ENCODE data around the gene ASTN1. TPM values are rescaled to one million over a fixed set of nuclear protein-coding genes. Genes with fewer than 3 reads are reported as not detected.
A peak's percentile ranks its signal among the peaks of the same experiment; 100 is the strongest.

Gene ASTN1
- total RNA-seq, 2 donors from 2014 or later = 0.23 to 0.62 TPM

DNA sequence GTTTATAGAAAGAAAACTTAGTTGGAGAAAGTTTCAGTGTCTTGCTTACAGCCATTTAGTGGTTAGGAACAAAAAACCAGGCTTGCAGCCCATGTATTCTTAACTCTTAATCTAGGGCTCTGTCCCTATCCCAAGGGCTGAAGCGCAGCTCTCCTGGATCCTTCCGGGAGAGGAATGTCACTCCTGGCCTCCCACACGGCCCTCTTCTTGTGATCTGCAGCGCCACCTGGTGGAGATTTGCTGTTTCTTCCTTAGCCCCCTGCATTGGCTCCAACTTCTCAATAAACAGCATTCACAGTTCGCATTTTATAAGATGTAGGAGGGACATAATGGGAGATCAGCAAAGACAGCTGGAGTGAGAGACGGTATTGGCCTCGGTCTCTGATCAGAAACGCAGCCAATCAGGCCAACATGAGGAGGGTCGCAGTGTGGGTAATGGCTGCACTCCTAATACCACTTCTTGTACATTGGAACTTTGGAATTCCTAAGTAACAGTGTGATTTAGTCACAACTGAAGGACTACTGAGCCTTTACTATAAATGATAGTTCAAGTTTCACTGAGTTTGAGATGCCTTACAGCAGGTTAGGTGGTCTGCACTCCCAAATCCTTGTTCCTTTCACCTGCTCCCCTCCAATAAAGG lies 283.4 kb downstream of the ASTN1 start:
- Histone ChIP-seq H3K4me1 (replicated peaks) (no peaks in the 10 kb centered on the region), H3K36me3 (no peaks in the 10 kb centered on the region), H3K27me3 (replicated peaks; ENCODE audit: insufficient read depth) (no peaks in the 10 kb centered on the region), H3K9me3 (no peaks in the 10 kb centered on the region), H3K4me3 (no peak overlapping the region), H3K27ac (no peak overlapping the region)
- intact Hi-C loops (cut with DNase I) = loop anchor here (5.0 kb wide), 1 partner anchor 324 kb away; no protein-coding TSS in a partner anchor
- 12% methylated on average over 9 of the region's 9 CpGs for WGBS
- peak; percentile 55 for DNase-seq (ENCODE audit: low spot score)
- TF ChIP-seq, protein P1, sequence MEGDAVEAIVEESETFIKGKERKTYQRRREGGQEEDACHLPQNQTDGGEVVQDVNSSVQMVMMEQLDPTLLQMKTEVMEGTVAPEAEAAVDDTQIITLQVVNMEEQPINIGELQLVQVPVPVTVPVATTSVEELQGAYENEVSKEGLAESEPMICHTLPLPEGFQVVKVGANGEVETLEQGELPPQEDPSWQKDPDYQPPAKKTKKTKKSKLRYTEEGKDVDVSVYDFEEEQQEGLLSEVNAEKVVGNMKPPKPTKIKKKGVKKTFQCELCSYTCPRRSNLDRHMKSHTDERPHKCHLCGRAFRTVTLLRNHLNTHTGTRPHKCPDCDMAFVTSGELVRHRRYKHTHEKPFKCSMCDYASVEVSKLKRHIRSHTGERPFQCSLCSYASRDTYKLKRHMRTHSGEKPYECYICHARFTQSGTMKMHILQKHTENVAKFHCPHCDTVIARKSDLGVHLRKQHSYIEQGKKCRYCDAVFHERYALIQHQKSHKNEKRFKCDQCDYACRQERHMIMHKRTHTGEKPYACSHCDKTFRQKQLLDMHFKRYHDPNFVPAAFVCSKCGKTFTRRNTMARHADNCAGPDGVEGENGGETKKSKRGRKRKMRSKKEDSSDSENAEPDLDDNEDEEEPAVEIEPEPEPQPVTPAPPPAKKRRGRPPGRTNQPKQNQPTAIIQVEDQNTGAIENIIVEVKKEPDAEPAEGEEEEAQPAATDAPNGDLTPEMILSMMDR (IDR thresholded peaks at IDR 0.05) = peak; percentile 54 to 86 (median 70)
- no peak for TF ChIP-seq POLR2A (IDR thresholded peaks at IDR 0.05)

DNA sequence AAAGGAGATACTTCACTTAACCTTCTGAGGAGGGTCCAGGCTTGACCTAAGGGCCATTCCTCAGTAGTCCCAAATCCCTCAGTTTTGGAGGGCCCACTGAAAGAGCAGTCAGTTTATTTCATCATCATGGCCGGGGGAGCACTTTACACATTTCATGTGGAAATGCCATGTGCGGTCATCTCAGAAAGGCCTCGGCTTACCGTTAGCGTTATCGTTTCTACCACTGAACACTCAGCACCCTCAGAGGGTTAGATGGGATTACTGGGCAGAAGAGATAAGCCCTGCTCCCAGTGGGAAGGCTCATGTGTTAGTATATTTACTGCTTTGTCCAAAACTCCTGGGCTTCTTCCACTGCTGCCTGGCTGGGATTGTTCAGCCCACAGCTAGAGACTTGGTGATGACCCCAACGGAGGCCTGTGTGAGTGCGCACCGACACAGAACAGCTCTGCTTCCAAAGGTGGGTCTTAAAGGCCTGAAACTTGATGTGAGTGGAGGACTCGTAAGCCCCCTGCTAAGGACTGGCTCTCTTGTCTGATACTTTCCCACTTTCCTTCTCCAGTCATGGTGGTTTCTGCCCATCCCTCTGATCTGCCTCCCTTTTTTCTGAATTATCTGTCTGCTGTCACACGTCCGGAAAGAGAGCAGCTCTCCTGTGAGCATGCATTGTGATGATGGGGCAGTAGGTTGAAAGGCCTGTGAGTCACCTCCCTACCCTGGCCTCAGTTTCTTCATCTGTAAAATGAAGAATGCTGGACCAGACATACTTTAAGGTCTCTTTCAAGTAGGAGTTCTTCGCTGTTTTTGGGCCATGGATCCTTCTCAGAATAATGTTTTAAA lies 284.5 kb downstream of the ASTN1 start:
- intact Hi-C loops (cut with DNase I) = loop anchor here (5.0 kb wide), 1 partner anchor 323 kb away; no protein-coding TSS in a partner anchor
- no peaks in the 10 kb centered on the region for H3K4me1 ChIP-seq (replicated peaks)
- H3K27me3 ChIP-seq (replicated peaks; ENCODE audit: insufficient read depth) = no peaks in the 10 kb centered on the region
- TF ChIP-seq POLR2A (IDR thresholded peaks at IDR 0.05) (no peak), POLR2AphosphoS5 (IDR thresholded peaks at IDR 0.05) (no peak)
- TF ChIP-seq, protein P1 (IDR thresholded peaks at IDR 0.05) = no peak
- WGBS = 92% methylated on average over 13 of the region's 13 CpGs
- H3K27ac ChIP-seq = no peak overlapping the region
- no peaks in the 10 kb centered on the region for H3K9me3 ChIP-seq
- DNase-seq (ENCODE audit: low spot score) = no peak
- H3K36me3 ChIP-seq = no peaks in the 10 kb centered on the region
- no peak overlapping the region for H3K4me3 ChIP-seq

- intact Hi-C loops (cut with DNase I) = no loop called here
- Histone ChIP-seq H3K36me3 (no peaks in the 10 kb centered on the region), H3K27ac (no peak overlapping the region), H3K4me1 (replicated peaks) (no peaks in the 10 kb centered on the region), H3K4me3 (no peak overlapping the region), H3K9me3 (no peaks in the 10 kb centered on the region), H3K27me3 (replicated peaks; ENCODE audit: insufficient read depth) (no peaks in the 10 kb centered on the region)
- WGBS = 83% methylated on average over 12 of the region's 12 CpGs
- no peak for DNase-seq (ENCODE audit: low spot score)
- TF ChIP-seq, protein P1 (IDR thresholded peaks at IDR 0.05) = no peak
- TF ChIP-seq POLR2AphosphoS5 (IDR thresholded peaks at IDR 0.05) (no peak), POLR2A (IDR thresholded peaks at IDR 0.05) (no peak)
Observed at GRCh38 chr1:176878750-176879536, 285.6 kb downstream of the ASTN1 start.

DNA sequence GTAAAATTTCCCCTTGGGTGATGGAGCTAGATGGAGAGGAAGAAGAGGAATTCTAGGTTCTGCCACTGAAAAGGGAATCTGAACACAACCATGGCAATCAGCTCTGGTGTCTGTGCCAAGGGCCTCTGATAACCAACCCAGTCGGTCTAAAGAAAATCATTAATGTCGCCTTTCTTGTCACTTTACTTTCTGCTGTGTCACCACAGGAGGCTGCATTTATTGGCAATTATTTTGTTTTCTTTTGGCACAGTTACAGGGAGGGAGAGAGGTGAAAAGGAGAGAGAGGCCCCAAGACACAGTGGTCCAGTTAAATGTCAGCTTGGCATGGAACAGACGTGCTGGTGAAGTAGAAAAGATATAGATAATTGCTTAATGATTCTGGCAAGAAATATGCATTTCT lies 287.0 kb downstream of the ASTN1 start:
- no peak for DNase-seq (ENCODE audit: low spot score)
- H3K4me3 ChIP-seq = no peak overlapping the region
- no peak overlapping the region for H3K27ac ChIP-seq
- intact Hi-C loops (cut with DNase I) = no loop called here
- no peaks in the 10 kb centered on the region for H3K4me1 ChIP-seq (replicated peaks)
- H3K27me3 ChIP-seq (replicated peaks; ENCODE audit: insufficient read depth) = no peaks in the 10 kb centered on the region
- H3K36me3 ChIP-seq = no peaks in the 10 kb centered on the region
- TF ChIP-seq POLR2A (IDR thresholded peaks at IDR 0.05) = no peak
- TF ChIP-seq, protein P1 (IDR thresholded peaks at IDR 0.05) = no peak
- no peak for TF ChIP-seq POLR2AphosphoS5 (IDR thresholded peaks at IDR 0.05)
- WGBS = 66% methylated on average over 3 of the region's 3 CpGs
- no peaks in the 10 kb centered on the region for H3K9me3 ChIP-seq
